Cardiac muscle cell (in vitro differentiated cells and primary cell): Measurements from ENCODE around the gene NRG3. TPM values are rescaled to one million over a fixed set of nuclear protein-coding genes. Genes with fewer than 3 reads are reported as not detected.

Source experiments
- DNase-seq, 2 donors: peaks; one replicate each; pipeline versions ENCODE4 v3.0.0 to v3.0.0-alpha.2; 2010 to 2017; ENCODE audit warnings: low read depth in 1 of 2, low spot score in 1 of 2
- H3K27ac ChIP-seq: fragments of 200-600 bp; sonication (generic); 2 replicates; pipeline ENCODE4 v1.5.1; 2016
- H3K27me3 ChIP-seq: fragments of 200-600 bp; sonication (generic); 2 replicates; pipeline ENCODE4 v1.6.0; 2016; ENCODE audit warnings: control low read depth
- H3K36me3 ChIP-seq: fragments of 200-600 bp; sonication (generic); 2 replicates; pipeline ENCODE4 v1.5.1; 2016; ENCODE audit warnings: control low read depth
- H3K4me1 ChIP-seq: fragments of 200-600 bp; sonication (generic); 2 replicates; pipeline ENCODE4 v1.8.1; 2017; ENCODE audit warnings: low read depth, mild to moderate bottlenecking, mixed run types
- H3K4me3 ChIP-seq: fragments of 200-600 bp; sonication (generic); 2 replicates; pipeline ENCODE4 v1.5.1; 2016; ENCODE audit warnings: mild to moderate bottlenecking
- H3K9me3 ChIP-seq: fragments of 200-600 bp; sonication (generic); 2 replicates; pipeline ENCODE4 v1.5.1; 2017; ENCODE audit warnings: low read depth, mild to moderate bottlenecking, control low read depth
- CTCF ChIP-seq: IDR thresholded peaks from 2 replicates; pipeline ENCODE4 v1.5.1; 2012; ENCODE audit warnings: low read depth, mild to moderate bottlenecking, low read length
- polyA plus RNA-seq: library from polyadenylated mRNA; unstranded; fragments of >200 nt; fragmentation: Nextera tagmentation; extraction: Ambion mirVana; gene quantifications from 2 replicates; pipeline ENCODE4 v1.2.1, GENCODE V29; 2016
- total RNA-seq: library from RNA; depleted of rRNA; stranded (reverse); fragments of >200 nt; gene quantifications from 2 replicates; pipeline ENCODE4 v1.2.3, GENCODE V29; 2016

The NRG3 gene
- total and polyA plus RNA-seq, 2 experiments from 2014 or later: 0.48 to 0.55 TPM

GRCh38 chr10:82394987-82395386 is 520.0 kb downstream of the NRG3 start:
- Histone ChIP-seq H3K4me3 (no peak overlapping the region), H3K27me3 (no peaks in the 10 kb centered on the region), H3K36me3 (no peaks in the 10 kb centered on the region), H3K4me1 (peaks cover 11% of the 10 kb centered on the region), H3K9me3 (no peaks in the 10 kb centered on the region), H3K27ac (no peak overlapping the region)
- DNase-seq: no peak
- TF ChIP-seq CTCF: no peak

- H3K9me3 ChIP-seq: no peaks in the 10 kb centered on the region
- no peaks in the 10 kb centered on the region for H3K27me3 ChIP-seq
- peak overlapping the region; percentile 45 for H3K27ac ChIP-seq
- no peak for DNase-seq
- peaks cover 11% of the 10 kb centered on the region for H3K4me1 ChIP-seq
- no peak overlapping the region for H3K4me3 ChIP-seq
- H3K36me3 ChIP-seq: no peaks in the 10 kb centered on the region
- no peak for TF ChIP-seq CTCF
Measured at GRCh38 chr10:82396886-82397285, 521.9 kb downstream of the NRG3 start.

- Histone ChIP-seq H3K27me3 (no peaks in the 10 kb centered on the region), H3K27ac (peak overlapping the region; percentile 45), H3K36me3 (no peaks in the 10 kb centered on the region), H3K9me3 (no peaks in the 10 kb centered on the region), H3K4me3 (no peak overlapping the region), H3K4me1 (peaks cover 11% of the 10 kb centered on the region)
- TF ChIP-seq CTCF: no peak
- peak in 1 of 2 donors; percentile 74 for DNase-seq
Measured at GRCh38 chr10:82397854-82398253, 522.9 kb downstream of the NRG3 start.

- H3K27me3 ChIP-seq: no peaks in the 10 kb centered on the region
- DNase-seq: no peak
- no peak for TF ChIP-seq CTCF
Measured at GRCh38 chr10:82399850-82400249, 524.9 kb downstream of the NRG3 start.

GRCh38 chr10:82400841-82401240 is 525.8 kb downstream of the NRG3 start:
- Histone ChIP-seq H3K36me3 (no peaks in the 10 kb centered on the region), H3K9me3 (no peaks in the 10 kb centered on the region), H3K27ac (no peak overlapping the region), H3K4me3 (no peak overlapping the region), H3K4me1 (peaks cover 11% of the 10 kb centered on the region), H3K27me3 (no peaks in the 10 kb centered on the region)
- no peak for DNase-seq
- TF ChIP-seq CTCF: no peak

More at GRCh38 chr10:82399850-82400249, 524.9 kb downstream of the NRG3 start:
- H3K36me3 ChIP-seq: no peaks in the 10 kb centered on the region
- H3K4me3 ChIP-seq: no peak overlapping the region
- peaks cover 11% of the 10 kb centered on the region for H3K4me1 ChIP-seq
- H3K27ac ChIP-seq: no peak overlapping the region
- no peaks in the 10 kb centered on the region for H3K9me3 ChIP-seq
